Fibroblast of skin of abdomen (primary cell): ENCODE results near the gene FZR1. TPM values are rescaled to one million over a fixed set of nuclear protein-coding genes. Genes with fewer than 3 reads are reported as not detected.
A peak's percentile ranks its signal among the peaks of the same experiment; 100 is the strongest.

Experiments
- DNase-seq: peaks from one replicate; pipeline ENCODE4 v3.0.0-alpha.2; 2013
- polyA plus RNA-seq, 2 experiments: library from polyadenylated mRNA; unstranded; fragments of 120-200 nt; gene quantifications; one replicate each; pipeline ENCODE4 v1.2.1, GENCODE V29; 2013; ENCODE audit not compliant: insufficient read length in 2 of 2

FZR1 gene
- 37.9 TPM for polyA plus RNA-seq (2013, experiment 1 of 2; ENCODE audit: insufficient read length)
- polyA plus RNA-seq (2013, experiment 2 of 2; ENCODE audit: insufficient read length) = 40.0 TPM

- DNase-seq = peak; percentile 99
Measured at GRCh38 chr19:3505598-3506383, at the start of gene FZR1. Gene FZR1 (plus strand): TSS chr19:3506311. CDS start chr19:3522990, 16,679 bp downstream.

DNA sequence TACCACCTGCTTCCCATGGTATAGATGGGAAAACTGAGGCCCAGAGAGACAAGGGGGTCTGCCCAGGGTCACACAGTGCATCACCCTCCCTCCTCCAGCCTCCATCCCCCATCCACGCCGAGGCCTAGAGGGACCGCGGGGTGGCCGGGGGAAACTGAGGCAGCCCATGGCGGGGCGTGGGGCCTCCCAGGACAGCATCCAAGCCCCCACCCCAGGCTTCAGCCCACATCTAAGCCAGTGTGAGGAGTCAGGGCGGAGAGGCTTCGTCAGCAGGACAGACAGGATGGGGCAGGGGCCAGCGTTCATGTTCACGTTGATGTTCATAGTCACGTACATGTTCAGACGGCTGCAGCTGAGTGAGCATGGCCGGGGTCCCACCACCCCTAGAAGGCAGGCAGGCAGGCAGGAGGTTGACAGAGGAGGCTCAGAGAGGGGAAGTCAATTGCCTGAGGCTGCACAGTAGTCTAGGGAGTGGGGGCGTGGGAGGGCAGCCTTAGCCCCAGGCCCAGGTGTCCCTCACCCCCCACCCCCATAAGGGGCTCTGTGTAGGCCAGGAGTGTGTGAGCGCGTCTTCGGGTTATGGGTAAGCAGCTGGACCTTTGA lies 49.1 kb upstream of the FZR1 start:
- no peak for DNase-seq

GRCh38 chr19:3457528-3458228 lies 48.4 kb upstream of the FZR1 start:
- DNase-seq = peak; percentile 31

DNA sequence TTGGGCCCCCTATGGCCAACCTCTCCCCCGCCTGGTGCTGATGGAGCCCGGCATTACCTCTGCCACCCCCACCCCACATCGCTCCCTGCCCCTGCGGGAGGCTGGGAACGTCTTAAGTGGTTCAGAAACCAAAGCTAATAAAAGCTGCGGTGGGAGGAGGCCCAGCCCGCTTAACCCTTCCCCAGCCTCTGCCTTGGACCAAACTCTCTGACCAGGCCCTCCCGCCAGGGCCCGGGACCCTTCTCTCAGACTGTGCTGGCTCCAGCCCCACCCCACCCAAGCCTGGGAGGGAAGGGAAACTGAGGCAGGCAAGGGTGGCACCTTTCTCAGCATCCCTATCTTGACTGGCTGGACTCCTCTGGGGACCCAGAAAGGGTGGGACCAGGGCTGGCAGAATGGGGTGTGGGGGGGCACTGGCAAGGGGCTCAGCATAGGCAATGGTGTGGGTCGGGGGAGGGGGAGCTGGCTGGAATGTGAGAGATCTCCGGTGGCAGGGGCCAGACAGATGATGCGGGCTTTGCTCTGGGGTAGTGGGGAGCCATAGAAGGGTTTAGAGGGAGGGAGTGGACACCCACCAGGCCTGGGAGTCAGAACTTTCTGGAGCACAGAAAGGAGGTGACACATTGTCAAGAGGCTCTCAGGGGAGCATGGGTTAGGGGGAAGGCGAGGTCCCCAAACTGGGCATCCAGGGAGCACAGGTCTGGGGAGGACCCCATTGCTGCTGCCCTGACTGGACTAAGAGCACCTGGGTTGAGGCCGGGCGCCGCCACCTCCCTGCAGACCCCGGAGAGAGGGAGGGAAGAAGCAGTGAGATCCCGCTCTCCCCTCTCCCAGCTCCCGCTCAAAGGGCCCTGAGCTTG lies 47.7 kb upstream of the FZR1 start:
- DNase-seq = peak; percentile 36

GRCh38 chr19:3459089-3459881 lies 46.8 kb upstream of the FZR1 start:
- peak; percentile 88 for DNase-seq

DNA sequence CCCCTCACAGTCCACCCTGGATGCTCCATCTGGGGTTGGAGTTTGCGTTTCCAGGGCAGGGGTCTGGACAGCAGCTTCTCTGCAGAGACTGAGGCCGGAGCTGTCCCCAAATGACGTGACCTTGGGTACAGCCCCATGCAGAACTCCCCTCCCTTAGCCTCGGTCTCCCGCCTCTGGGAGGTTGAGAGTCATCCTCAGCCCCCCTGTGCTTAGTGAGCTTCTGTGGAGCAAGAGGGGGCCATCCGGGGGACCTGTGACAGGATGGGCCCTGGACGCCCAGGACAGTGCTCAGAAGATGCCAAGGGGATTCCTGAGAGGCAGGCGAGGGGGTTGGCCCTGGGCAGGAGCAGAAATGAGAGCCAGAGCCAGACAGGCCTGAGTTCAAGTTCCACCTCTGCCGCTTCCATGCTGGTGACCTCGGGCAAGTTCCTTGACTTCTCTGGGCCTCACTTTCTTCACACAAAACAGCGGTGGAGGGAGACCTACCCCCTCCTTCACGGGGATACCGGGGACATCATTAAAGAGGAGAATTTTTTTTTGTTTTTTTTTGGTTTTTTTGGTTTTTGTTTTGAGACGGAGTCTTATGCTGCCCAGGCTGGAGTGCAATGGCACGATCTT lies 46.0 kb upstream of the FZR1 start:
- DNase-seq = no peak

- no peak for DNase-seq
Measured at GRCh38 chr19:3462991-3463713, 43.0 kb upstream of the FZR1 start.

DNA sequence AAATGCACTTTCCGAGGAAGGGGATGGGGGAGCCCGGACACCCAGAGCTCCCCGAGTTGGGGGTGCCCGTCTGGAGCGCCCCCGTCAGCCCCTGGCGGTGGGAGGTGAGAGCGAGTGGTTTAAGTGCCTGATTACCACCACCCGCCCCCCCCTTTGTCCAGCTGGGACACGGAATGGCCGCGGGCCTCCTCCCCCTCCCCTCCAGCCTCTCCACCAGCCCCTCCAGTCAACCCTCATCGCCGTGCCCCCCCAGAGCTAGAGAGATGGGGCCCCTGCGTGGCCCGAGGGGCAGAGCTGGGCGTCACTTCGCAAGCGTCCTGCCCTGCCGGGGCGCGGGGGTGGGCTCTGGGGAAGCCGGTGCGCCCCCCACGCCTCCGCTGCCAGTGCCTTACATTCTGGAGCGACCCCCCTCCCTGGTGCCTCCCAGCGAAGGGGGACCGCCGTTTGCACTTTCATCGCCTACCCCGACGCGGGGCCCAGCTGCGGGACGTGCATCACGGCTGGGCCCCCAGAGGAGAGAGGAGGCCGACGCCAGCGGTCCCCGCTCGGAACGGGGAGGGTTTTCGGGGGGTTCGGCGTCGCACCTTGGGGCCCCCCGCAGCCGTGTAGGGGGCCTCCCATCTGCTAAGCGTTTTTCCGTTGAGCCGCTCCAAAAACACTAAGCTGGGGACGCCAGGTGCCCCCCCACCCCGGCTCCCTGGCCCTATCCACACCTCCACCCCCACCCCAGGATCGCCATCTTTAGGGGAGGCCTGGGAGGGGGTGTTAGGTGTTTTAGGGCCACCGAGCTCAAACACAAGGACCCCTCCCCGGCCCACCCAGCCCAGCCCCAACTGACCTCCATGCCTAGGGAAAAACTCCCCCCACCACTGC lies 42.2 kb upstream of the FZR1 start:
- DNase-seq = no peak

DNA sequence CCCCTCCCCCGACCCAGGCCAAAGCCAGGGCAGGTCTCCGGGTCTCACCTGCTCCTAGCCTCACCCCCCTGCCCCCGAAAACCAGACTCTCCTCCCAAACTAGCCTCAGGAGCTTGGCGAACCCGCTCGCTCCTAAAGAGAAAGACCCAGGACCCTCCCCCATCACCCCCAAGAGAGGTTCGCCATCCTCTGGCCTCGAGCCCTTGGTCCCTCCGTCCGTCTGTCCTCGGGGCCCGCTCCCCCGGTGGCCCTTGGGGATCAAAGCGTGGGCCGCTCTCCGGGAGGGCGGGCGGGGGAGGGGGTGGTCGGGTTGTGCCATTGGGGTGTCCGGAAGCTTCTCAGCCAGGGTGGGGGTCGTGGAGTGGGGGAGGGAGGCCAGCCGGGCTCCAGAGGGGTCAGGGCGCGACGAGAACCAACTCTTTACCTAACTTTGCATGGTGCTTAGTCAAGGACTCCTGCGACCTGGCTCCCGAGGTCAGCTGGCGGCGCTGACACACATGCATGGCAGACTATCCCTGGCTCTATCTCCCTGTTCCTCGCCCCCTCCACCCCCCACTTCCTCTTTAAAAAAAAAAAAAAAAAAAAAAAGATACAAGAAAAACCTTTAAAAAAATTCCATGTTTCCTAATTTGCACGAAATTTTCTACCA lies 41.4 kb upstream of the FZR1 start:
- DNase-seq = no peak

DNA sequence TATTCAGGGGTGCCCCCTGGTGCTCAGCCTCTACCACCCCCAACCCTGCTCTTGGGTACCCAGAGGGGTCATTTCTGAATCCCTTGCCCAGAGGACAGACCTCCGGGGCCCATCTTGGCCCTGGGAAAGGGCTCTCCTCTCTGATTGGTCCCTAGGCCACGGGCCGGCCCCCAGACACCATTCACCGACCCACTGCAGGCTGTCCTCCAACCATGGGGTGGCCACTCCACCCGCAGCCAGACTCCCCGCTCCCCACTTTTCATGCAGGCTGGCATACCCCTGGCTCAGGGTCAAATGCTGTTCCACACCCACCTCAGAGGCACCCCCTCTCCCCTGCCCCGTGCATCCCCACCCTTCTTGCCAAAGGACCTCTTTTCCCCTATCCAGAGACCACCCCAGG lies 40.6 kb upstream of the FZR1 start:
- DNase-seq = no peak

DNA sequence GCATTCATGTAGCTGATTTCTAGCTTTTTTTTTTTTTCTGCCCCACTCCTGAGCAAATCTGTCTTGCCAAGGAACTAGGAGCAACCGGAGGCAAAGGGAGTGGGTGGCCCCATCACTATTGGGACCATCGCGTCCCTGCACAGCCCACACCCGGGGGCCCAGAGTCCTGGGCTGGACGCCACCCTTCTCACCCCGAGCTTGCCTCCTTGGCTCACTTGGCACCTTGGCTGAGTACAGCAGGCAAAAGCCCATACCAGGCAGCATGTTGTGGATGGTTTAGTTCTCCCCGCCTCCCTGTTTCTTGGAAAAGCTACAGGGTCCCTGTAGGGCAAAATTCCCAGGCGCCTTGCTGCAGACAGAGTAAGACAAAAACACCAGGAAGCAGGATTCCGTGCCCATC lies 39.5 kb upstream of the FZR1 start:
- no peak for DNase-seq

GRCh38 chr19:3467437-3468198 lies 38.5 kb upstream of the FZR1 start:
- DNase-seq = no peak

GRCh38 chr19:3468211-3468610 lies 37.9 kb upstream of the FZR1 start:
- DNase-seq = no peak

- no peak for DNase-seq
Measured at GRCh38 chr19:3469638-3470499, 36.2 kb upstream of the FZR1 start.

GRCh38 chr19:3470500-3471128 lies 35.5 kb upstream of the FZR1 start:
- DNase-seq = no peak

- peak; percentile 17 for DNase-seq
Measured at GRCh38 chr19:3471954-3472655, 34.0 kb upstream of the FZR1 start.
